ENCODE data around the gene EPN3.

The EPN3 gene

GRCh38 chr17:50513495-50513894 lies 19.0 kb upstream of the EPN3 start:
- DNase-seq: no peak

DNA sequence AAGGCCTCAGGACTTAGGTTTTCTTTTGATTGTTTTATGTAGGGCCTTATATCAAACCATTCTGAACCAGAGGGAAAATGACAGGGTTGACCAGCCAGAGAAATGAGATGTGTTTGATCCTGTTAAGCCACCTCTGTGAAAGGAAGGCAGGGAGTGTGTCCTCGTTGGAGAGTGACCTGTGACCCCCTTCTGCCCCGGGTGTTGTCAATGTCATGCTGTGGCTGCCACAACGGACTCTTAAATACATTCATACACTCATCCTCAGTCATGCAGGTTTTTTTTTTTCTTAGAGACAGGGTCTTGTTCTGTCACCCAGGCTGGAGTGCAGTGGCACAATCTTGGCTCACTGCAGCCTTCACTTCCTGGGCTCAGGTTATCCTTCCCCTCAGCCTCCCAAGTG lies 18.1 kb upstream of the EPN3 start:
- no peak for DNase-seq

DNA sequence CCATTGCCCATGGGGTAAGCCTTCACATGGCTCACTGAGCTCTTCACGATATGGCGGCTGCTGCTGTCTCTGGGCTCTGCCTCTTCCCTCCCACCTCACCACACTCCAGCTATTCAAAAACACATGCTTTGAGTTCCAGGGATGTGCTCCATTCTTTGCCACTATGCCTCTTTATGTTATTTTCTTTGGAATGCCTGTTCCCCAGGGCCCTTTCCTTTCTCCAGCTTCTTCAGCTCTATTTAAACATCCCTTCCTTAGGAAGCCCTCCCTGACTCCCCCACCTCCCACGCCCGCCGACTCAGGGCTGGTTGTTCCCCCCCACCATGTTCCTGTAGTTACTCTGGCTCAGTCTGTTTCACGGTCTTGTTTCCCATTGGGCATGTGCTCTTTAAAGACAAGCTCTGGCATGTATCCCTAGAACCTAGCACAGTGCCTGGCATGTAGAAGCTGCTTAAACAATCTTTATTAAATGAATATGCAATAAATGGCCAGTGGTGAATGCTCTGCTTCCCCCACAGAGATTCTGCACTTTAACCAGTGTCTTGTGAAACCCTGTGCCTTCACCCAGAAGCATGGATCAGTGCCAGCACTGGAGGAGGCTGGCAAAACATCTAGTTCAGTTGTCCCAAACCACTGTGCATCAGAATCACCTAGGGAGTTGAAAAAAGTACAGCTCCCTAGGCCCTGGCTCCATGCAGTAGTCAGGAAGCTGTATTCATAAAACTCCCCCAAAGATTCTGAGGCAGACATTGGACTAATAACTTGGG lies 17.4 kb upstream of the EPN3 start:
- no peak for DNase-seq

- no peak for DNase-seq
Observed at GRCh38 chr17:50517011-50517410, 15.5 kb upstream of the EPN3 start.

- no peak for DNase-seq
Observed at GRCh38 chr17:50517504-50518383, 14.8 kb upstream of the EPN3 start.

- DNase-seq: no peak
Observed at GRCh38 chr17:50518384-50519023, 14.0 kb upstream of the EPN3 start.

- DNase-seq: no peak
Observed at GRCh38 chr17:50519141-50519834, 13.2 kb upstream of the EPN3 start.

GRCh38 chr17:50520483-50520882 lies 12.1 kb upstream of the EPN3 start:
- DNase-seq: no peak

GRCh38 chr17:50521514-50521913 lies 11.0 kb upstream of the EPN3 start:
- DNase-seq: no peak

GRCh38 chr17:50522766-50523165 lies 9.8 kb upstream of the EPN3 start:
- DNase-seq: no peak

- DNase-seq: no peak
Observed at GRCh38 chr17:50523208-50523607, 9.3 kb upstream of the EPN3 start.

GRCh38 chr17:50524838-50525237 lies 7.7 kb upstream of the EPN3 start:
- no peak for DNase-seq

- DNase-seq: no peak
Observed at GRCh38 chr17:50527155-50527762, 5.3 kb upstream of the EPN3 start.

GRCh38 chr17:50527949-50528474 lies 4.5 kb upstream of the EPN3 start:
- DNase-seq: no peak

DNA sequence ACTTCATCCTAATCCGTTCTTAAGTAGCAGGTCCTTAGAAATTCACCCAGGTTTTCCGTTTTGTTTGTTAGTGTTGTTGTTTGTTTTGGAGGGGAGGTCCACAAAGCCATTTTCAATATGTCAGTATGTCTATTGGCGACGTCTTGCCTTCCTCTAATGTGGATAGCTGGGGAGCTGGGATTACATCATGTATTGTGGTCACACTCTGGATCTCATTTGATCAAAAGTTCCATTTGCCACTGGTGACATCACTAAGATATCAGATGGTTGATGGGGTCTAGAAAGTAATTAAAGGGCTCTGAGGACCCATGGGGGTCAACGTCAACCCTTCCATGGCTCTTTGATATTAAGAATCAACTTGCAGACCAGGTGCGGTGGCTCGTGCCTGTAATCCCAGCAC lies 2.7 kb upstream of the EPN3 start:
- no peak for DNase-seq

GRCh38 chr17:50531428-50532025 lies 1.0 kb upstream of the EPN3 start:
- no peak for DNase-seq

DNA sequence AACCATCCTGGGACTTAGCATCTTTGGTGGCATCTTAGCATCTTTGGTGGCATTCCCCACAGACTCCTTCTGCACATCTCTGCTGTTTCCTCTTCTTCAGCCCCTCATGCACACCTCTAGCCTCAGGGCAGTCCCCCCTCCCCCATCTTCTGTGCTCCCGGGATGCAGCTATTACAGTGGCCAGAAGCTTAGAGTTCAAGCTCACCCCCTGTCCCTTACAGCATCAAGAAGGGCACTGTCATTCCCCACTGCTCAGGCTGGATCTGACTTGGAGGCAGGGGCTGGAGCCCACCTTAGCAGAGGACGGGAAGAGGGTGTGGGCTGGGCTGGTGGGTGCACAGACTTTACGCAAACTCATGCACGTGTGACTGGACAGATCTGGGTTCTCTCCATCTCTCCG lies 650 bp downstream of the EPN3 start:
- DNase-seq: no peak

DNA sequence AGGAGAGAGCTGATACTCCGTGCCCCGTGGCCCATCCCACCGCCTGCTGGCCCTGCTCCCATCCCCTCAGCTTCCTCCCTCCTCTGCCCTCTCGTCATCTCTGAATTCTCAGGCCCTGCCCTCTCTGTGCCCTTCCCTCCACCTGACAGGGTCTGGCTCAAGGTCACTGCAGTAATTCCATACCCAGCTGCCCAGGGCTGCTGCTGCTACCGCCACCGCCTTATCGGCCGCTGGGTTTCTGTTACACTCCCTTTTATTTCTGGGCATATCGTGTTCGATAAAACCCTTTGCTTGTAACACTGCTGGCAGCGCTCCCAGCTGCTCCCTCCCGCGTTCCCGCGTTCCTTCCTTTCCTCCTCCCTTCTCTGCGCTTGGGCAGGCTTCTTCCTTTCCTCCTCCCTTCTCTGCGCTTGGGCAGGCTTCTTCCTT lies 1.2 kb downstream of the EPN3 start:
- no peak for DNase-seq

DNA sequence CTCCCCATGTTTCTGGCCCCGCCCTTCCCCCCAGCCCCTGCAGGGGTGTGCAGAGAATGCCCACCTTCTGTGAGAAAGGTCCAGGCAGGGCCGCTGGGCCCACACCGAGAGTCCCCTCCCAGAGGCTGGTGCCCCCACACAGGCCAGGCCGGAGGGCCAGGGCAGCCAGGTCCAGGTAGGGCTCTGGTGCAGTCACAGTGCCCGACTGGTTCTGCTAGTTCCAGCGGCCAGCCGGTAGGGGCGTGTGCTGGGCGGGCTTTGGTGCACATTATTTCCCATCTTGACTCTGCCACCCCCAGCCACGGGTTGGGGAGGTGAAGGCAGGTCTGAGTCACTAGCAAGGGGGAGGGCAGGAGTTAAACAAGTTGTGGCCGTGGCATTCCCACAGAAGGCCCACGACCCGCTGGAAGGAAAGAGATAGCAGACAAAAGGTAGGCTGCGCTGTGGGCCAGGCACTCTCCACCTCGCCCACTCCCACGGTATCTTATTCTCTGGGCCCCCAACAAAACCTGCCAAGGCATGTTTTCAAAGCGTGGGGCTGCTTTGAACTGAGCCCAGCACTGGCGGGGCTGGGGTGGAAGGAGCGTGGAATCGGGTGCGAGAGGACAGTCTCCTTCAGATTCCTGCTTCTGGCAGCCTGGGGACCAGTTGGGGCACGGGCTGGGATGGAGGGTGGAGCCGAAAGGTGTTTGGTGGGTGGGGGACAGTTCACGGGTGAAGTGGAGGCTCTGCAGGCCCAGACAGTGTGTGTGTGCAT lies 1.9 kb downstream of the EPN3 start:
- peak in 1 of 2 donors; percentile 48 for DNase-seq

GRCh38 chr17:50534979-50535326 lies 2.4 kb downstream of the EPN3 start:
- DNase-seq: no peak

GRCh38 chr17:50535407-50535806 lies 2.9 kb downstream of the EPN3 start:
- no peak for DNase-seq
